ENCODE measurements around the gene ARFGAP1. TPM values are rescaled to one million over a fixed set of nuclear protein-coding genes. Genes with fewer than 3 reads are reported as not detected.
A peak's percentile ranks its signal among the peaks of the same experiment; 100 is the strongest.

Gene ARFGAP1
- total RNA-seq, 1 donor from 2014 or later: 128 TPM

- no peak overlapping the region for H3K27ac Mint-ChIP-seq (ENCODE audit: unreplicated experiment)
- peaks cover 24% of the 10 kb centered on the region for H3K4me1 Mint-ChIP-seq
- peaks cover 2% of the 10 kb centered on the region for H3K27me3 Mint-ChIP-seq (ENCODE audit: low read depth)
- H3K36me3 Mint-ChIP-seq (ENCODE audit: low read depth): no peaks in the 10 kb centered on the region
- TF ChIP-seq, protein P1, sequence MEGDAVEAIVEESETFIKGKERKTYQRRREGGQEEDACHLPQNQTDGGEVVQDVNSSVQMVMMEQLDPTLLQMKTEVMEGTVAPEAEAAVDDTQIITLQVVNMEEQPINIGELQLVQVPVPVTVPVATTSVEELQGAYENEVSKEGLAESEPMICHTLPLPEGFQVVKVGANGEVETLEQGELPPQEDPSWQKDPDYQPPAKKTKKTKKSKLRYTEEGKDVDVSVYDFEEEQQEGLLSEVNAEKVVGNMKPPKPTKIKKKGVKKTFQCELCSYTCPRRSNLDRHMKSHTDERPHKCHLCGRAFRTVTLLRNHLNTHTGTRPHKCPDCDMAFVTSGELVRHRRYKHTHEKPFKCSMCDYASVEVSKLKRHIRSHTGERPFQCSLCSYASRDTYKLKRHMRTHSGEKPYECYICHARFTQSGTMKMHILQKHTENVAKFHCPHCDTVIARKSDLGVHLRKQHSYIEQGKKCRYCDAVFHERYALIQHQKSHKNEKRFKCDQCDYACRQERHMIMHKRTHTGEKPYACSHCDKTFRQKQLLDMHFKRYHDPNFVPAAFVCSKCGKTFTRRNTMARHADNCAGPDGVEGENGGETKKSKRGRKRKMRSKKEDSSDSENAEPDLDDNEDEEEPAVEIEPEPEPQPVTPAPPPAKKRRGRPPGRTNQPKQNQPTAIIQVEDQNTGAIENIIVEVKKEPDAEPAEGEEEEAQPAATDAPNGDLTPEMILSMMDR (conservative IDR thresholded peaks at IDR 0.05): no peak
- DNase-seq (ENCODE audit: low read depth, low spot score): no peak
- no peak overlapping the region for H3K4me3 Mint-ChIP-seq
- no peaks in the 10 kb centered on the region for H3K9me3 Mint-ChIP-seq
These were observed 34.6 kb upstream of the ARFGAP1 start for GRCh38 chr20:63238031-63238430.

DNA sequence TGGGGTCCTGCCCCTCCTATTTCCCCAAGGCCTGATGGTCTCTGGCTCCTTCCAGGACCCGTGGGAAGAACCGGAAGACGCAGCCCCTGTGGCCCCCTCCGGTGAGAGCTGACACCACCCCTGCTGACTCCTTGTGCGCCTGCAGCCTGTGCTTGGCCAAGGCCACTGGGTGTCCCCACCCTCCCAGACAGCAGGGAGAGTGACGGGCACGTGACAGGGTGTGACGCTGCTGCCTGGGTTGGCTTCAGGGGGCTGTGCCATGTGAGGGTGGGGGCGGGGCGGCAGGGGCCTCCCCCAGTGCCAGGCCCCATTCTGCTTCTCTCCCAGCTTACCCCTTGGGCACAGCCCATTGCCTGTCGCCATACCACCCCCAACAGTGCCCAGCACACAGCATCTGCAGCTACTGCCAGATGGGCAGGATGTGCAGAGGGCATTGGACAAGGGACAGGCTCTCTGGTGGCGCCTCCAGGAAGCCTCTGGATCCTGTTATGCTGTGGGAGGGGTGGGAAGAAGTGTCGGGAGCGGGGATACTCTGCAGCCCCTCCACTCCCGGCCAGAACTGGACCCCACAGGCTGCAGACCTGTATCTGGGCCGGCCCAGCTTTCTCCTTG lies 34.0 kb upstream of the ARFGAP1 start:
- H3K4me1 Mint-ChIP-seq: peaks cover 24% of the 10 kb centered on the region
- no peaks in the 10 kb centered on the region for H3K9me3 Mint-ChIP-seq
- no peak for DNase-seq (ENCODE audit: low read depth, low spot score)
- H3K27me3 Mint-ChIP-seq (ENCODE audit: low read depth): peaks cover 2% of the 10 kb centered on the region
- no peak overlapping the region for H3K27ac Mint-ChIP-seq (ENCODE audit: unreplicated experiment)
- TF ChIP-seq, protein P1 (conservative IDR thresholded peaks at IDR 0.05): no peak
- no peak overlapping the region for H3K4me3 Mint-ChIP-seq
- H3K36me3 Mint-ChIP-seq (ENCODE audit: low read depth): no peaks in the 10 kb centered on the region

GRCh38 chr20:63239431-63239830 lies 33.2 kb upstream of the ARFGAP1 start:
- Mint-ChIP-seq H3K27ac (ENCODE audit: unreplicated experiment) (peak overlapping the region; percentile 75), H3K4me1 (peaks cover 24% of the 10 kb centered on the region), H3K4me3 (no peak overlapping the region), H3K9me3 (no peaks in the 10 kb centered on the region), H3K27me3 (ENCODE audit: low read depth) (peaks cover 2% of the 10 kb centered on the region), H3K36me3 (ENCODE audit: low read depth) (no peaks in the 10 kb centered on the region)
- TF ChIP-seq, protein P1 (conservative IDR thresholded peaks at IDR 0.05): no peak
- no peak for DNase-seq (ENCODE audit: low read depth, low spot score)

DNA sequence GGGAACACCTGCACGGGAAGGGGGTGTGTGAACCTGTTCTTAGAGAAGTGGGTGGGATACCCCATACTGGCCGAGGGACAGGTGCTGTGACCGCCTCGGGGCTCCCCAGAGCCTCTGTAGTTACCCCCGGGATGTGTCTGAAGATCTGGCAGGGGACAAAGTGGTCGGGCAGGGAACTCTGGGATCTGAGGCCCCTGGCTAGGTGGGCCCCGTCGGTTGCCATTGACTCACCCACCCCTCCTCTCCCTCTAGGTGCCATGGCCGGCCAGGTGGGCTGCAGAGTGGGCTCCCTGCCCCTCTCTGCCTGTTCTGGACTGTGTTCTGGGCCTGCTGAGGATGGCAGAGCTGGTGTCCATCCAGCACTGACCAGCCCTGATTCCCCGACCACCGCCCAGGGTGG lies 32.6 kb upstream of the ARFGAP1 start:
- Mint-ChIP-seq H3K36me3 (ENCODE audit: low read depth) (no peaks in the 10 kb centered on the region), H3K27ac (ENCODE audit: unreplicated experiment) (peak overlapping the region; percentile 75), H3K27me3 (ENCODE audit: low read depth) (peaks cover 2% of the 10 kb centered on the region), H3K4me3 (no peak overlapping the region), H3K4me1 (peaks cover 24% of the 10 kb centered on the region), H3K9me3 (no peaks in the 10 kb centered on the region)
- TF ChIP-seq, protein P1 (conservative IDR thresholded peaks at IDR 0.05): no peak
- no peak for DNase-seq (ENCODE audit: low read depth, low spot score)

DNA sequence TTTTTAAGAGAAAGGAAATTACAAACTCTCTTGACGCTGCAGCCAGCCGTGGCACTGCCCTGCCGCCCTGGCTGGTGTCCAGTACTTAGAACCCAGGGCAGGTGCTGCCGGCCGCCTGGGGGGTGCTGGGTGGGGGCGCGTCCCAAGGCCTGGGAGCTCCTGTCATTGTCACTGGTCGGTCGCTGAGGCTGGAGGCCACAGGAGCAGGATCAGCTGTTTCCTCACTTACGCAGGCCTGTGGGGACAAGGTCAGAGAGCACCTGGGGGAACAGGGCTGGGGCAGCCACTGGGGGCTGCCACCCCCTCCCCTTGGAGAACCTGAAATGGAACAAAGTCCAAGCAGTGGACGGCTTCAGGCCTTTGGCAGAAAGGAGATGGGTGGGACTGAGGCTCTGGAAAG lies 31.3 kb upstream of the ARFGAP1 start:
- Mint-ChIP-seq H3K4me3 (no peak overlapping the region), H3K27ac (ENCODE audit: unreplicated experiment) (no peak overlapping the region), H3K4me1 (peaks cover 15% of the 10 kb centered on the region), H3K36me3 (ENCODE audit: low read depth) (no peaks in the 10 kb centered on the region), H3K9me3 (no peaks in the 10 kb centered on the region), H3K27me3 (ENCODE audit: low read depth) (peaks cover 2% of the 10 kb centered on the region)
- TF ChIP-seq, protein P1 (conservative IDR thresholded peaks at IDR 0.05): no peak
- no peak for DNase-seq (ENCODE audit: low read depth, low spot score)
